Airway epithelial cell (primary cell): ENCODE results near the gene CEP63. TPM values are rescaled to one million over a fixed set of nuclear protein-coding genes. Genes with fewer than 3 reads are reported as not detected.

Experiments used
- total RNA-seq: library from RNA; depleted of rRNA; stranded (reverse); fragments of >200 nt; gene quantifications from 2 replicates; pipeline ENCODE4 v1.2.3, GENCODE V29; 2015

CEP63 gene
- total RNA-seq, result 12.4 and 18.3 TPM in 2 replicates

DNA sequence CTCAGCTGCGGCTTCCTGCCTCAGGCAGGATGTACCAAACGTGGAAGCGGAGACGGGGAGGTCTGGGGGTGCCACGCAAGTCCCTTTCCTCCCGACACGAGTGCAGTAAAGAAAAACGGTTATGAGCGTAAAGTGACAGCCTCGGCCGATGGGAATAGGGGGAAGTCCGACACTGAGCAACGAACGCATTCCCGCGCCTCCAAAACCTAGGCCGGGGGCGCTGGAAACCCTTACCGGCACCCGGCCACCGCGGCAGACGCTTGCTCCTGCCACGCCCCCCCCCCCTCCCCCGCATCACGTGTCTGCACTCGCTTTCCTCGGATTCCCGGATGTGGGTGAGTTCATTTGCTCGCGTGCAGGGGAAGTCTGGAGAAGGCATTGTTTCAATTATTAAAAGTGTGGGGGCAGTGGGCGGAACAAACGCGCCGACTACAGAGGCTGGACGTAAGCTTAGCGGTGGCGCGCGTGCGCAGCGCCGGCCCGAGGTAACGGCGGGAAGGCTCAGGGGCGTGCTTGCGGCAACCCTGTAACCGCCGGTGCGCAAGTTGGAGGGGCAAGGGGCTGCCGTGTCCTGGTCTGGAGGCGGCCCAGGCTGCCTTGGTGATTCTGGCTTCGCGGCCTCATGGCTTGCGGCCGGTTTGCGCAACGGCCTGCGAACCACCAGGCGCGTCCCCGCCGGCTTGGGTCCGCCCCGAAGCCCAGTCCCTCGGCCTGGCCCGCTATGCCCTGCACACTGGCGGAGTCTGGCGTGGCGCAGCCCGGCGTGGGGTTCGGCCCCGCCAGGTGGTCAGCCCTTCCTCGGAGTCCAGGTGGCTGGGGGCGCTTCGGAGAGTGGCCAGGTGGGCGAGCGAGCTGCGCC is at the start of gene CEP63, which contains the start of gene ANAPC13:
CEP63 (plus strand) TSS at position 340 of the 859 bp plus-strand sequence. CDS start 9,264 bp downstream, outside the sequence.
ANAPC13 (minus strand) TSS at position 268 of the 859 bp plus-strand sequence. CDS start 3,081 bp downstream, outside the sequence.

Other genes starting within 250 kb of the CEP63 start
- gene RYK, start 235.2 kb upstream of the CEP63 start, total RNA-seq, result 35.6 and 52.1 TPM in 2 replicates
- 50.8 and 65.5 TPM in 2 replicates for gene AMOTL2, start 111.6 kb upstream of the CEP63 start, total RNA-seq
- gene ANAPC13, start 72 bp upstream of the CEP63 start, total RNA-seq, result 51.7 and 55.4 TPM in 2 replicates
- not detected in 2 replicates for gene KY, start 165.0 kb downstream of the CEP63 start, total RNA-seq